K562 (cell line): ENCODE measurements around the gene SAP30BP. TPM values are rescaled to one million over a fixed set of nuclear protein-coding genes. Genes with fewer than 3 reads are reported as not detected.

ENCODE experiments used
- HLTF ChIP-seq: fragments of 450-650 bp; IDR thresholded peaks from 2 replicates; pipeline ENCODE4 v1.6.1; 2016
- HMG20A ChIP-seq: fragments of 450-650 bp; formaldehyde crosslinking; conservative IDR thresholded peaks from 2 replicates; pipeline ENCODE4 v1.4.0; 2020; ENCODE audit warnings: mild to moderate bottlenecking, mixed read lengths
- KAT2B ChIP-seq: IDR thresholded peaks from one replicate; pipeline ENCODE4 v1.6.1; 2012; ENCODE audit warnings: low read depth, mild to moderate bottlenecking, control low read depth, inconsistent platforms, low read length, moderate library complexity
- KAT7 ChIP-seq: sonication (generic); formaldehyde crosslinking; IDR thresholded peaks from 2 replicates; pipeline ENCODE4 v1.8.0; 2022; ENCODE audit warnings: missing genetic modification reagents, mild to moderate bottlenecking, borderline replicate concordance
- NR2F6 ChIP-seq: fragments of 450-650 bp; formaldehyde crosslinking; IDR thresholded peaks from 2 replicates; pipeline ENCODE4 v1.4.0; 2020; ENCODE audit warnings: mild to moderate bottlenecking
- SMAD1 ChIP-seq: fragments of 150-350 bp; IDR thresholded peaks from 2 replicates; pipeline ENCODE4 v1.6.1; 2014; ENCODE audit warnings: low read length, low read depth; ENCODE audit not compliant: partially characterized antibody
- TBP ChIP-seq: optimal IDR thresholded peaks from 2 replicates; pipeline ENCODE3; 2011; ENCODE audit warnings: low read depth, low read length, improper control_type of control experiment
- ZKSCAN3 ChIP-seq: fragments of 250-450 bp; sonication (Bioruptor Pico); IDR thresholded peaks from 2 replicates; pipeline ENCODE4 v1.4.0; 2020
- ZNF197 ChIP-seq: fragments of 200-800 bp; sonication (Bioruptor generic); IDR thresholded peaks from 2 replicates; pipeline ENCODE4 v1.6.1; 2016; ENCODE audit warnings: low read depth, missing genetic modification characterization, missing compliant biosample characterization
- ZNF239 ChIP-seq: fragments of 250-450 bp; sonication (Bioruptor Pico); IDR thresholded peaks from 2 replicates; pipeline ENCODE4 v1.4.0; 2020; ENCODE audit warnings: mild to moderate bottlenecking
- ZNF384 ChIP-seq: IDR thresholded peaks from 2 replicates; pipeline ENCODE4 v1.6.1; 2012; ENCODE audit warnings: low read depth, low read length, improper control_type of control experiment
- ZNF780A ChIP-seq: fragments of 250-450 bp; sonication (Bioruptor Pico); IDR thresholded peaks from 2 replicates; pipeline ENCODE4 v1.5.0; 2021; ENCODE audit warnings: mild to moderate bottlenecking
- polyA plus RNA-seq, 8 experiments: library from polyadenylated mRNA; depleted of rRNA in 4 of 8; stranded (reverse) in 5 of 8; unstranded in 3 of 8; fragments of >200 nt; fragmentation: Nextera tagmentation in 2 of 8; fragmentation: Illumina TruSeq in 1 of 8; extraction: Ambion mirVana in 2 of 8; extraction: Trizol in 1 of 8; gene quantifications; 2 replicates each; pipeline versions ENCODE4 v1.2.1 to v1.2.3, GENCODE V29; 2011 to 2014; ENCODE audit warnings: inconsistent platforms in 1 of 8, missing spikeins in 1 of 8
- total RNA-seq, 7 experiments: library from RNA; depleted of rRNA in 6 of 7; stranded (reverse); fragments of >200 nt in 6 of 7; fragmentation: Illumina TruSeq in 2 of 7; extraction: Trizol in 2 of 7; gene quantifications; 2 replicates each; pipeline versions ENCODE4 v1.2.1 to v1.2.3, GENCODE V29; 2011 to 2021; ENCODE audit warnings: low replicate concordance in 1 of 7
- TF ChIP-seq, protein P1 (sequence below), 2 experiments: fragments of 450-650 bp; formaldehyde crosslinking in 1 of 2; IDR thresholded peaks; 2 replicates each; pipeline versions ENCODE4 v1.4.0 to v1.6.1; 2014 to 2020; ENCODE audit warnings: mild to moderate bottlenecking in 2 of 2, borderline replicate concordance in 1 of 2, low read depth in 1 of 2
- TF ChIP-seq, protein P2 (sequence below): fragments of 450-650 bp; IDR thresholded peaks from 2 replicates; pipeline ENCODE4 v1.6.1; 2017; ENCODE audit warnings: antibody characterized with exemption, mild to moderate bottlenecking
- TF ChIP-seq, protein P3 (sequence below): fragments of 250-450 bp; sonication (Bioruptor Pico); IDR thresholded peaks from 2 replicates; pipeline ENCODE4 v1.8.0; 2022; ENCODE audit warnings: moderate library complexity, mild to moderate bottlenecking, inconsistent platforms

The SAP30BP gene
- total and polyA plus RNA-seq, 9 of the 15 experiments (the other 6 are each of a cell fraction or from before 2014, with no cell fraction given): 45.3 to 154 (median 71.7) TPM

DNA sequence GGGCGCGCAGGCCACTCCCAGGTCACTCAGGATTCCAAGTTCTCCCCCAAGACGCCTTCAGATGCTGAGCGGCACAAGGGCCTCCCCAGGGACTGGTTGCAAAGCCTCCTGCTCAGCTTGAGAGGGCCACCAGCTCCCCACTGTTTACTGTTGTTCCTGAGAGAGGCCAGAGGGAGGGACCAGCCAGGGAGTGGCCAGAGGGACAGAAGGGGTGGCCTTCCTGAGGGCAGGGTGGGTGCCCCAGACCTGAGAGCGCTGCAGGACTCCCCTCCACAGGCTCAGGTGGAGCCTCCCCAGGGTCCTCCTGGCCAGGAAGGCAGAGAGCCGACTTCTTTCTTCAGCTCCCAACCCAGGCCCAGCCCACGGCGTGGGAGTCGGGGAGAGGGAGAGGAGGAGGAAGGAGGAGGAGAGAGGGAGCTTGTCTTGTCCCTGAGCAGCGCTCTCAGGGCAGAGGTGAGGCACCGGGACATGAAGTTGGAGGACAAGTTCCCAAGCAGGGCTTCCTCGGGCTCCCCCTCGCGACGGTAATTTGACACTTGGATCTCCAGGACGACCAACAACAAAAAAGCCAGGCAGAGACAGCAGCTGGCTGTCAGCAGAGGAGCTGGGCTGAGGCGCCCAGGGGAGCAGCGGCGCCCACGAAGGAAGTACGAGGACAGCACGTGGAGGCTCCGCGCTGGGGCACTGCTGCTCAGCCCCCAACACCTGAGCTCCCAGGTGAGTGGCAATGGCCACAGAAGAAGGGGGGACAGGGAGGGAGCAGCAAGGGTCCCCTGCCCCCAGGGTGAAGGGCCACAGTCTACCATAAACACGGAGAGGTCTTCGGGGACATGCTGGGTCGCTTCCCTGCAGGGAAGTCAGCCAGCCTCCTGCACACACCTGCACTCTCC is 33.4 kb upstream of the SAP30BP start (continued):
- TF ChIP-seq, protein P1, sequence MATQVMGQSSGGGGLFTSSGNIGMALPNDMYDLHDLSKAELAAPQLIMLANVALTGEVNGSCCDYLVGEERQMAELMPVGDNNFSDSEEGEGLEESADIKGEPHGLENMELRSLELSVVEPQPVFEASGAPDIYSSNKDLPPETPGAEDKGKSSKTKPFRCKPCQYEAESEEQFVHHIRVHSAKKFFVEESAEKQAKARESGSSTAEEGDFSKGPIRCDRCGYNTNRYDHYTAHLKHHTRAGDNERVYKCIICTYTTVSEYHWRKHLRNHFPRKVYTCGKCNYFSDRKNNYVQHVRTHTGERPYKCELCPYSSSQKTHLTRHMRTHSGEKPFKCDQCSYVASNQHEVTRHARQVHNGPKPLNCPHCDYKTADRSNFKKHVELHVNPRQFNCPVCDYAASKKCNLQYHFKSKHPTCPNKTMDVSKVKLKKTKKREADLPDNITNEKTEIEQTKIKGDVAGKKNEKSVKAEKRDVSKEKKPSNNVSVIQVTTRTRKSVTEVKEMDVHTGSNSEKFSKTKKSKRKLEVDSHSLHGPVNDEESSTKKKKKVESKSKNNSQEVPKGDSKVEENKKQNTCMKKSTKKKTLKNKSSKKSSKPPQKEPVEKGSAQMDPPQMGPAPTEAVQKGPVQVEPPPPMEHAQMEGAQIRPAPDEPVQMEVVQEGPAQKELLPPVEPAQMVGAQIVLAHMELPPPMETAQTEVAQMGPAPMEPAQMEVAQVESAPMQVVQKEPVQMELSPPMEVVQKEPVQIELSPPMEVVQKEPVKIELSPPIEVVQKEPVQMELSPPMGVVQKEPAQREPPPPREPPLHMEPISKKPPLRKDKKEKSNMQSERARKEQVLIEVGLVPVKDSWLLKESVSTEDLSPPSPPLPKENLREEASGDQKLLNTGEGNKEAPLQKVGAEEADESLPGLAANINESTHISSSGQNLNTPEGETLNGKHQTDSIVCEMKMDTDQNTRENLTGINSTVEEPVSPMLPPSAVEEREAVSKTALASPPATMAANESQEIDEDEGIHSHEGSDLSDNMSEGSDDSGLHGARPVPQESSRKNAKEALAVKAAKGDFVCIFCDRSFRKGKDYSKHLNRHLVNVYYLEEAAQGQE (IDR thresholded peaks at IDR 0.05; ENCODE audit: borderline replicate concordance): 0 out of 2 replicates have a peak, but pooled peaks have one; percentile 19
- TF ChIP-seq, protein P1 (CRISPR knock-in tag; IDR thresholded peaks at IDR 0.05; ENCODE audit: low read depth): no peak
- TF ChIP-seq TBP (no peak), ZKSCAN3 (CRISPR knock-in tag) (no peak), HMG20A (CRISPR knock-in tag) (no peak), KAT7 (CRISPR knock-in tag) (no peak), NR2F6 (CRISPR knock-in tag) (no peak), ZNF780A (CRISPR knock-in tag) (no peak), ZNF239 (no peak), SMAD1 (no peak), HLTF (no peak), KAT2B (no peak), ZNF384 (no peak; the same call in 1 of the 2 replicates), ZNF197 (CRISPR knock-in tag) (no peak)
- TF ChIP-seq, protein P2, sequence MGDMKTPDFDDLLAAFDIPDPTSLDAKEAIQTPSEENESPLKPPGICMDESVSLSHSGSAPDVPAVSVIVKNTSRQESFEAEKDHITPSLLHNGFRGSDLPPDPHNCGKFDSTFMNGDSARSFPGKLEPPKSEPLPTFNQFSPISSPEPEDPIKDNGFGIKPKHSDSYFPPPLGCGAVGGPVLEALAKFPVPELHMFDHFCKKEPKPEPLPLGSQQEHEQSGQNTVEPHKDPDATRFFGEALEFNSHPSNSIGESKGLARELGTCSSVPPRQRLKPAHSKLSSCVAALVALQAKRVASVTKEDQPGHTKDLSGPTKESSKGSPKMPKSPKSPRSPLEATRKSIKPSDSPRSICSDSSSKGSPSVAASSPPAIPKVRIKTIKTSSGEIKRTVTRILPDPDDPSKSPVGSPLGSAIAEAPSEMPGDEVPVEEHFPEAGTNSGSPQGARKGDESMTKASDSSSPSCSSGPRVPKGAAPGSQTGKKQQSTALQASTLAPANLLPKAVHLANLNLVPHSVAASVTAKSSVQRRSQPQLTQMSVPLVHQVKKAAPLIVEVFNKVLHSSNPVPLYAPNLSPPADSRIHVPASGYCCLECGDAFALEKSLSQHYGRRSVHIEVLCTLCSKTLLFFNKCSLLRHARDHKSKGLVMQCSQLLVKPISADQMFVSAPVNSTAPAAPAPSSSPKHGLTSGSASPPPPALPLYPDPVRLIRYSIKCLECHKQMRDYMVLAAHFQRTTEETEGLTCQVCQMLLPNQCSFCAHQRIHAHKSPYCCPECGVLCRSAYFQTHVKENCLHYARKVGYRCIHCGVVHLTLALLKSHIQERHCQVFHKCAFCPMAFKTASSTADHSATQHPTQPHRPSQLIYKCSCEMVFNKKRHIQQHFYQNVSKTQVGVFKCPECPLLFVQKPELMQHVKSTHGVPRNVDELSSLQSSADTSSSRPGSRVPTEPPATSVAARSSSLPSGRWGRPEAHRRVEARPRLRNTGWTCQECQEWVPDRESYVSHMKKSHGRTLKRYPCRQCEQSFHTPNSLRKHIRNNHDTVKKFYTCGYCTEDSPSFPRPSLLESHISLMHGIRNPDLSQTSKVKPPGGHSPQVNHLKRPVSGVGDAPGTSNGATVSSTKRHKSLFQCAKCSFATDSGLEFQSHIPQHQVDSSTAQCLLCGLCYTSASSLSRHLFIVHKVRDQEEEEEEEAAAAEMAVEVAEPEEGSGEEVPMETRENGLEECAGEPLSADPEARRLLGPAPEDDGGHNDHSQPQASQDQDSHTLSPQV: no peak
- TF ChIP-seq, protein P3, sequence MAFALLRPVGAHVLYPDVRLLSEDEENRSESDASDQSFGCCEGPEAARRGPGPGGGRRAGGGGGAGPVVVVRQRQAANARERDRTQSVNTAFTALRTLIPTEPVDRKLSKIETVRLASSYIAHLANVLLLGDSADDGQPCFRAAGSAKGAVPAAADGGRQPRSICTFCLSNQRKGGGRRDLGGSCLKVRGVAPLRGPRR (CRISPR knock-in tag): no peak
